Kidney epithelial cell (primary cell): Measurements from ENCODE around the gene PI4KB. TPM values are rescaled to one million over a fixed set of nuclear protein-coding genes. Genes with fewer than 3 reads are reported as not detected.

Source experiments
- DNase-seq: peaks from one replicate; pipeline ENCODE4 v3.0.0-alpha.2; 2010; ENCODE audit warnings: low read depth
- H3K27me3 ChIP-seq: 2 replicates; pipeline ENCODE4 v1.6.0; 2011; ENCODE audit warnings: low read length; ENCODE audit not compliant: control insufficient read depth, insufficient read depth
- H3K36me3 ChIP-seq: 2 replicates; pipeline ENCODE4 v1.5.1; 2011; ENCODE audit warnings: low read length; ENCODE audit not compliant: control insufficient read depth, insufficient read depth
- H3K4me3 ChIP-seq: 2 replicates; pipeline ENCODE4 v1.5.1; 2011; ENCODE audit warnings: low read depth, mild to moderate bottlenecking, control low read depth, low read length
- total RNA-seq: library from RNA; depleted of rRNA; stranded (reverse); fragments of >200 nt; gene quantifications from 2 replicates; pipeline ENCODE4 v1.2.3, GENCODE V29; 2015
- TF ChIP-seq, protein P1 (sequence below): IDR thresholded peaks from 2 replicates; pipeline ENCODE4 v1.5.1; 2011; ENCODE audit warnings: mild to moderate bottlenecking, moderate library complexity, low read length, control low read depth, inconsistent platforms; ENCODE audit not compliant: insufficient read depth, poor library complexity, severe bottlenecking

Gene PI4KB
- total RNA-seq, 1 donor from 2014 or later, result 44.1 TPM

DNA sequence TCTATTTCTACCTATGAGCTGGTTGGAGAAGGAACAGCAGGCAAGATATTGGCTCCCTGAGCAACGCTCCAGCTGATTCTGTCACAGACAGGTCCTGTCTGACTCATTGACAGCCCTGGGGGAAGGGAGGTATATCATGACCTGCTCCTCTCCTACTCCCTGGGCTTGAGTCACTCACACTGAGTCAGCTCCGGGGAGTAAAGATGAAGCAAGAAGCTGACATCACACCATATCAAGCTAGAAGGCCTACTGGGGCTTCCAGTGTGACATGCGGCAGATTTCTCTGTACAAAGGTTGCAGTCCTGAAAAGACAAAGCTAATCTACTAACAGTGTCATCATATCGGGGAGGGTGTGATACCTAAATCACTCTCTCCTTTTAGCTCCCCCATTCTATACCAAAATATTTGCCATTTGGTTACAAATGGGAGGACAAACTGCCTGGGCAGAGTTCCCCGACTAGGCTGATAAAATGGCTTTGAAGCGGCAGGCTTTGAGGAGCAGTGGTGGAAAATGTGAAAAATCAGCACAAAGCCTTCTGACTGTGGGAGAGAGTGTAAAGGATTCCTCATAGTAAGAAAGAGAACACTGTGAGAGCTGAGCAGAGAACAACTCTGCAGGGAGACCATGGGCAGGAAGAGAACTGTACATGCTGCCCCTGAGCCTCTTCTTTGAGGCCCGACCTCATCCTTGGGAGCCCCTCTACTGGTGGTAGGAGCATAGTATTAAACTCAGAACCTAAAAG lies 15.5 kb downstream of the PI4KB start:
- DNase-seq, result peak; percentile 99
- TF ChIP-seq, protein P1, sequence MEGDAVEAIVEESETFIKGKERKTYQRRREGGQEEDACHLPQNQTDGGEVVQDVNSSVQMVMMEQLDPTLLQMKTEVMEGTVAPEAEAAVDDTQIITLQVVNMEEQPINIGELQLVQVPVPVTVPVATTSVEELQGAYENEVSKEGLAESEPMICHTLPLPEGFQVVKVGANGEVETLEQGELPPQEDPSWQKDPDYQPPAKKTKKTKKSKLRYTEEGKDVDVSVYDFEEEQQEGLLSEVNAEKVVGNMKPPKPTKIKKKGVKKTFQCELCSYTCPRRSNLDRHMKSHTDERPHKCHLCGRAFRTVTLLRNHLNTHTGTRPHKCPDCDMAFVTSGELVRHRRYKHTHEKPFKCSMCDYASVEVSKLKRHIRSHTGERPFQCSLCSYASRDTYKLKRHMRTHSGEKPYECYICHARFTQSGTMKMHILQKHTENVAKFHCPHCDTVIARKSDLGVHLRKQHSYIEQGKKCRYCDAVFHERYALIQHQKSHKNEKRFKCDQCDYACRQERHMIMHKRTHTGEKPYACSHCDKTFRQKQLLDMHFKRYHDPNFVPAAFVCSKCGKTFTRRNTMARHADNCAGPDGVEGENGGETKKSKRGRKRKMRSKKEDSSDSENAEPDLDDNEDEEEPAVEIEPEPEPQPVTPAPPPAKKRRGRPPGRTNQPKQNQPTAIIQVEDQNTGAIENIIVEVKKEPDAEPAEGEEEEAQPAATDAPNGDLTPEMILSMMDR, result no peak
- Histone ChIP-seq H3K27me3 (no peaks in the 10 kb centered on the region), H3K4me3 (no peak overlapping the region), H3K36me3 (peaks cover 2% of the 10 kb centered on the region)

DNA sequence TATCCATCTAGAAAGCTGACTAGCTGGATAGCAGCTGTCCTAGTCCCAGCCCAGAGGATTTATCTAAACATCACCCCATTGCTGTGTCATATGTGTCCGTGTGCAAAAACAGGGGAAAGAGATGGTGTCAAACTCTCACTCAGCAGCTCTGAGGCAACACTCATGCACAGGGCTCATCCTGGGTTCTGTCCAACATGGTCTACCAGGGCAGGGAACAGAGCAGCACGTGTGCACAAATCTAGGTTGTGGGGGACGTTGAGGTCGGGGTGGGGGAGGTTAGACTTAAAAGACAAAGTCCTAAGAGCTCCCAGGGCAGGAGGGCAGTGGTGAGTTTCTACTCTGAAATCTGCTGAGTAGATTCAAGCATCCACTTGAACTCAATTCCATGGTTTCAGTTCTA lies 16.2 kb downstream of the PI4KB start:
- H3K27me3 ChIP-seq, result no peaks in the 10 kb centered on the region
- no peak for DNase-seq
- peaks cover 2% of the 10 kb centered on the region for H3K36me3 ChIP-seq
- H3K4me3 ChIP-seq, result no peak overlapping the region
- TF ChIP-seq, protein P1, result no peak

DNA sequence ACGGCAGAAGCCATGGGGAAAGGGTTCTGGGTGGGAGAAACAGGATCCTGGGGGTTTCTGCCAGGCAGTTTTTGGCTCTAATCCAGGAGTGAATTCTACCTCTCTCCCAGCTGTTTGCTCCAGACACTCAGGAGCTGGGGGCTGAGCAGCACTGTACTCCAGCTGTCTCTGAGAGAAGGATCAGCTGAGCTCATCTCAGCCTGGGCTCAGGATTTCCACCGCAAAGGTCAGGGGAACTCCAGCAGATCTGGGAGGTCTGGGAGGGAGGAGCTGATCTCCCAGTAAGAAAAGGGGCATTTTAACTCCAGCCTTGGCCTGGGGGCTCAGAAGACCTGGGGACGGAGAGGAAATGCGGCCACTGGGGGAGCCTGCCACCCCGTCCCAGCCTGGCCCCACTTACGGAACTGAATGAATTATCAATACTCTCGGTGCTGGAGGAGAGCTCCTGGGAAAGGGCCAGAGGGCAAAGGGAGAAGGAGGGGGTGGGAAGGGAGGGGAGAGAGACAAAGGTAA lies 17.3 kb downstream of the PI4KB start:
- TF ChIP-seq, protein P1, result no peak
- Histone ChIP-seq H3K36me3 (peaks cover 4% of the 10 kb centered on the region), H3K4me3 (no peak overlapping the region), H3K27me3 (no peaks in the 10 kb centered on the region)
- no peak for DNase-seq

DNA sequence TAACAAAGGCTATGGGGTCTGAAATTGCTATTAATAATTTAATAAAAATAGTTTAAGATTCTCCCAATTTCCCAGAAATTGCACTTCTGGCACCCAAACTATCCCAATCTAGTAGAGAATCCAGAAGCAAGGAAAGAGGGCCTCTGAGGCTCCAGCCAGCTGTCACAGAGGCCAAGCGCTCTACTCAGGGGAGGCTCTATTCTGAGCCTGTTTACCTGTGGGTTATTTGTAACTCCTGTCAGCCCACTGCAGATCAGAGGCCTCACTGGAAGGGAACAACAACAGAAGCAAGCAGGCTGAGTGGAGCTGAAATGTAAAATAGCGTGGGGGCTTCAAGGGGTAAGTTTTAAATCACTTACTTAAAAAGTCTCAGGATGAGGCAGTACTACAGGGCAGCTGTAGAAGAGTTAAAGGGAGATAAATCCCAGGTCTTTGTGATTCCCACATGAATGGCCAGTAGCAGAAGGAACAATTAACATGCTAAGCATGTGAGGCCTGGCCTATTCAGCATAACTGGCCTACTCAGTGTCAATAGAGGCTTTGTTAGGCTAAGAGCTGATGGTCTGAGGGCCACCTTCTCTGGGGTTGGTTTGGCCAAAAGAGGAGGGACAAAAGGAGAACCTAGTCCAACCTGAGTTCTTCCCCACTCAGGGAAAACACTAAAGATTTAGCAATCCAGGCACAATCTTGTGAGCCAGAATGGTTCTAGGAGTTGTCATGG lies 32.3 kb downstream of the PI4KB start:
- Histone ChIP-seq H3K36me3 (peaks cover 7% of the 10 kb centered on the region), H3K27me3 (no peaks in the 10 kb centered on the region), H3K4me3 (no peak overlapping the region)
- DNase-seq, result no peak
- TF ChIP-seq, protein P1, result no peak

DNA sequence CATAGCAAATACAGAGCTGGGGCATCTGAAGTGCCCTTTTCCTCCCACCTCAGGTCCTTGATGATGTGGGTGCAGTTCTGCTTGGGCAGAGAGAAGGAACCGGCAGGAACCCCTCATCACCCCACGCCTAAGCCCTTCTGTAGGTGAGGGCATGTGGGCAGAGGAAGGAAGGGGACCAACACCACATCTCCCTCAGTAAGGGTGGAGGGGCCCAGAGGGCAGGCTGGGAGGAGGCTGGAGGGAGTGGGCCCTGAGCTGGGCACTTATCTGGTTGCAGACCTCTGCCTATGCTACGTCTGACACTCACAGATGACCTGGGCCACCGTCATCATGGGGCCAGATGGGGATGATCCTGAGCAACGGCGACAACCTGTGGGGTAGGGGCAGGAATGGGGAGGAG lies 34.1 kb downstream of the PI4KB start:
- no peaks in the 10 kb centered on the region for H3K27me3 ChIP-seq
- TF ChIP-seq, protein P1, result no peak
- H3K36me3 ChIP-seq, result peaks cover 6% of the 10 kb centered on the region
- DNase-seq, result no peak
- H3K4me3 ChIP-seq, result no peak overlapping the region
